HG03354 (cell line): ENCODE results near the gene ATG7.

Experiments
- ATAC-seq: cut with Tn5 transposase; IDR thresholded peaks from one replicate; pipeline ENCODE4 v1.9.1; 2021; ENCODE audit warnings: mild to moderate bottlenecking; ENCODE audit not compliant: unreplicated experiment, poor library complexity, severe bottlenecking

Gene ATG7

DNA sequence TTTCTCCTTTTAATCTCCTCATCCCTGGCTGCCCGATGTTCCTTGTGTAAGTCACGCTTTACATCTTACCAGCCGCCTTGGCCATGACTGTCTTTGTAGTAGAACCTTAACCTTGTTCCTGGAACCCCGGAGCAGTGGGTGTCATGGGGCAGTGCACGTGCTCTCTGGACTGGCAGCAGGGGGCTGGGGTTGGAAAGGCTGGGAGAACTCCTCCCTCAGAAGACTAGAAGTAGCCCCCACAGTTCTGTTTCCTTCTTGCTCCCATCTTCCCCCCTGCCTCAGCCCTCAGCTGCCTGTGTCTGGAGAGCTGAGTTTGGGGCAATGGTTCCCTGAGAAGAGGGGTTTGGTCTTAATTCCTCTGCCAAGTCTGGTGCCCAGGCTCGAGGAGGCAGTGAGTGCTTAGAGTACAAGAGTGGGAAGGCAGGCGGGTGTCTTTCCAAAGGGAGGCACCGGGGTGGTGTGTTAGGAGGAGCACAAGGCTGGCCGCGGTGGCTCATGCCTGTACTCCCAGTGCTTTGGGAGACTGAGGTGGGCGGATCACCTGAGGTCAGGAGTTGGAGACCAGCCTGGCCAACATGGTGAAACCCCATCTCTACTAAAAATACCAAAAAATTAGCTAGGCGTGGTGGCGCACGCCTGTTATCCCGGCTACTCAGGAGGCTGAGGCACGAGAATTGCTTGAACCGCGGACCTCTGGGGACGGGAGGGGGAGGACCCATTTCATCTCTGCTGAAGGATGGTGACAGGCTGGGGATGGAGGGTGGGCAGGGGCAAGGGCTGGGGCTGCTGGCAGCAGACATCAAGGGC lies 271.1 kb downstream of the ATG7 start:
- ATAC-seq, result no peak

DNA sequence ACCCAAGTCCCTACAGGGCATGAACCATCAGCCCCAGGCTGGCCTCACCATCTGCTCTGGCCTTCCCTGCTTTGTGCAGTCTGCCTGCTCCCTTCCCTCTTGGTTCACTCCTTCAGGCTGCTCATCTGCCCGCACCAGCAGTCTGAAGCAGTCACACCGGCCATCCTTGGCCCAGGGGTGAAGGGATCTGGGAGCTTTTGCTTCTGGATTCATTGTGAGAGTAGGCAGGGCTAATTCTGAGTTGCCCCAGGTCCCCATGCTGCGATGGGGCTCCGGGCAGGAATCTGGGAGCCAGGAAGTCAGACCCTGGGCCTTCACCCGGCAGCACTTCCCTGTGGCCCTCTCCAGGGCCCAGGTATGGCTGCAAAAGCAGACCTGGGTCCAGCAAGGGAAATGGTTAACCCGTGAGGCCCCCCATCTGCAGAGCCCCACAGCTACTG lies 271.8 kb downstream of the ATG7 start:
- no peak for ATAC-seq

DNA sequence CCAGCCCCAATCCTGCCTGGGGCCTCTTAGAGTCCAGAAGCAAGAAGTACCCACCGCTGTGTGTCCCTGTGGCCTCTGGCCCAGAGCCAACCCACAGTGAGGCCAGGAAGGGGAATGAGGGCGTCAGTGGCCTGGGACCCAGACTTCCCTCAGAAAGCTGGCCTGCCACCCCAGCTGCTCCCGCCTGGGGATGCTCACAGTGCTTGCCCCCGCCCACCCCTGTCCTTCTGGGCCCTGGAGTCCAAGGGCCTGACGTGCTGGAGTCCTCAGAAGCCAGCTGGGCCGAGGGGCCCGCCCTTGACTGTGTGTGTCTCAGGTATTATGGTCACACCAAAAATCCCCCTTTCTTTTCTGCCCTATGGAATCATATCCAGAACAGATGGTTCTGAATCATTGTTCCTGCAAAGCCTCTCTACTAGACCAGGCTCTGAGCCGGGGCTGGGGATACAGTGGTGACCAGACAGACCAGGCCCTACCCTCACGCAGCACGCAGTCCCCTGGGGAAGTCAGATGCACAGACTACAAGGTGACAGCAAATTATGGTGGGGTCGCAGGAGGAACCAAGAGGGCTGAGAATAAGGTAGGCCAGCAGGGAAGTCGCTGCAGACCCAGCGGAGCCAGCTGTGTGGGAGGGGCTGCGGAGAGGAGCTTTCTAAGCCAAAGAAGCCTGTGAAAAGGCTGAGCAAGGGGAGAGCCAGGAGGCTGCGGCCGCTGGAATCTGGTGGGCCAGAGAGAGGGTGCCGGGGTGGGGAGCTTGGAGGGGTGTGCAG lies 272.4 kb downstream of the ATG7 start:
- no peak for ATAC-seq

DNA sequence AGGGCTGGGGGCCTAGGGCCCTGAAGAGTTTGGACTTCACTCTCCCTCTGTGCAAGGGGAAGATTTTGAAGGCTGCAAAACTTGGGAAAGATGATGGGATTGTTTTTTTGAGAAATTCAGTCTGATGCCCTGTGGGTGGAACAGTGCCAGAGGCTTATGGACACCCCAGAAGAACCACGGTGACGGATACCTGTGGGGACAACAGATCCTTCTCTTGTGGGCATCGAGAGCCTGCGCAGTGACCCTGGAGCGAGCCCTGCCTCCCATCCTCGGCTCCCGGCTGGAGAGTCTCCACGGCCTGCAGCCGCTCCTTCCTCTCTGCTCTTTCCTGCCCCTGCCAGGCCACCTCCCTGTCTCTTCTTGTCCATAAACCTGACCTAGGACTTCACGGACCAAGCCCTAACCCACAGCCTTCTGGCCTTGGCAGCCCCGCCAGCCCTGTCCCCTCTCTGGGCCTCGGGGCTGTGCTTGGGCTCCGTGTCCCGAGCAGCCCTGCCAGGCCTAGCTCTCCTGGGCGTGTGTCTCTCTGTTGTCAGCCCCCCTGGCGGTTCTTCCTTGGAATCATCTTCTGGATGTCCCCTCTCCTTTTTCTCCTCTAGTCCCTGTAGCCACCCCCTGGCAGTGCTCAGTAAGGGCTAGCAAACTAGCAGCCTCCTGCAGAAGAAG lies 273.1 kb downstream of the ATG7 start:
- no peak for ATAC-seq

DNA sequence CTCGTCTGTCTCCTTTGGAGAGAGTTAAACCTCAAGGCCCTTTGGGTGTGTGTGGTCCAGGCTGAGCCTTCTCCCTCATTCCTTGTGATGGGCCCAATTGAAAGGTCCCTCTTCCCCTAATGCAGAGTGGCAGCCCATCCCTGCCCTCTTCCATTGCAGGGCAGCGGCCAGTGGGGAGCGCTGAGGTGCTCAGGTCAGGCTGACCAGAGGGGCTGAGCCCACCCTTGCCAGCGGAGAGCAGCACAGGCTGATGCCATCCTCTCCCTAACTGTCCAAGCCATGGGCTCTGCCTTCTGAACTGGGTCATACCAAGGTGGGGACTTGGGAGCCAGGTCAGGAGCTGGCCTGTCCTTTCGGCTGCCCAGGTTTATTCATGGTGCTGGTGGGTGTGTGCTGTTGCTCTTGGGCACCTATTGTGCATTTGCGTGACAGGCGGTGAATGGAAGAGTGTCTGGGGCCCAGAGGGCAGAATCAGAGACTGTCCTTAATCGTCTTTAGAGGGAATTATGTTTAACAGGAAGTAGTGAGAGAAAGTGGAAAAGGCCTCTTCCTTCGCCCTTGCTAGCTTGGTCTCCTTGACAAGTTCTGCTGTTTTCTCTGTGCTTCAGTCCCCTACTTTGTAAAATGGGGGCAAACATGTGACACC lies 274.6 kb downstream of the ATG7 start:
- ATAC-seq, result no peak

DNA sequence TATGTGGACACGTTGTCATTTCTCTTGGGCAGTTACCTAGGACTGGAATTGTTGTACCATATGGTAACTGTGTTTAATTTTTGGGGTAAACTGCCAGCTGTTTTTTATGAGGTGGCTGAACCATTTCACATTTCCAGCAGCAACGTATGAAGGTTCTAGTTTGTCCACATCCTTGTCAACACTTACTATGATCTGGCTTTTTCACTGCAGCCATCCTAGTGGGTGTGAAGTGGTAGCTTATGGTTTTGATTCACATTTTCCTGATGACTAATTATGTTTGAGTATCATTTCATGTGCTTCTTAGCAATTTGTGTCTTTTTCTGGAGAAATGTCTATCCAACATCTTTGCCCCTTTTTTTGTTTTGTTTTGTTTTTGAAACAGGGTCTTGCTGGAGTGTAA lies 275.3 kb downstream of the ATG7 start:
- no peak for ATAC-seq

DNA sequence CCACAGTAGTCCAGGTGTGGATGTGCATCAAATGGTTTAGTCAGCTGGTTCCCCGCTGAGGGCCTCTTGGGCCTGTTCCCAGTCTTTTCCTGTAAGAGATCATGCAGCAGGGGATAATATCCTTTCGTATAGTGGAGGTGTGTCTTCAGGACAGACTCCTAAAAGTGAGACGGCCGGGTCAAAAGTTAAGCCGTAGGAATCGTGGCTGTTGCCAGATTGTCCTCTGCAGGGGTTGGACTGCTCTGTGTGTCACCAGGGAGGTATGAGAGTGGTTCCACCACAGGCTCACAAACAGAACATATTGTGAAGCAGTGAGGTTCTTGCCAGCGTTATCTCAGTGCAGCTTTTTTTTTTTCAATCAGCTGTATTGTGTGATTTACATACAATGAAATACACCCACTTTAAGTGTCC lies 276.5 kb downstream of the ATG7 start:
- no peak for ATAC-seq

DNA sequence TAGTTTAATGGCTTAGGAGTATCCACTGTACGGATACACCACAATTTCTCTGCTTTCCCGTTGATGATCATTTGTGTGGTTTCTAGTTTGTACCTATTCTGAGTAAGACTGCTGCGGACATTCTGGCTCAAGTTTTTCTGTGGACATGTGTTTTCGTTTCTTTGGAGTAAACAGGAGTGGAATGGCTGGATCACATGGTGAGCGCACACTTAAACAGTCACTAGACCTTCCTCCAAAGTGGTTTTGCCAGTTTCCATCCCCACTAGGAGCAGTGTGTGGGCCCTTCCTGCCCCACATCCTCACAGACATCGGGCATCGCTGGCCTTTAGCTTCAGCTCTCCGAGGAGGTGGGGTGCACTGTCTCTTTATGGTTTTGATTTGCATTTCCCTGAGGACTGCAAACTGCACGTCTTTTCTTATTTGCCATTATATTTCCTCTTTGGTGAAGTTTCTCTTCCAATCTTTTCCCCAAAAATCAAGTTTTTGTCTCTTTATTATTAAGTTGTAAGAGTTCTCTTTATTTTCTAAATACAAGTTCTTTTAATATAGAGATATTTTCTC lies 277.5 kb downstream of the ATG7 start:
- no peak for ATAC-seq

DNA sequence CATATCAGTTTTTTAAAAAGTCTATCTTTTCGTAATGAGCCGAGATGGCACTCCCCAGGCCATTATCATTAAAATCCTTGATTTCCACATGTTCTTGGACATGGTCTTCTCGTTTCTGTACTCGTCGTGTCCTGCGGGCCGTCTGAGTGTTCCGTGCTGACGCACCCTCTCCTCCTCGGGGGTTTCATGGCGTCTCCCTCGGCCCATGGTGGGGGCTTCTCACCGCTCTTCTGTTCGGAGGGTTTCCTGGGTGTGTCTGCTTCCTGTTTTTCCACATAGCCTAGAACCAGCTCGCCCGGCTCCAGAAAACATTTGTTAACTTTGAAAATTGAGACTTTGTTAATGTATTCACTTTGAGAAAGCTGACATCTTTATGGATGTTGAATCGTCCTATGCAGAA lies 278.8 kb downstream of the ATG7 start:
- no peak for ATAC-seq

DNA sequence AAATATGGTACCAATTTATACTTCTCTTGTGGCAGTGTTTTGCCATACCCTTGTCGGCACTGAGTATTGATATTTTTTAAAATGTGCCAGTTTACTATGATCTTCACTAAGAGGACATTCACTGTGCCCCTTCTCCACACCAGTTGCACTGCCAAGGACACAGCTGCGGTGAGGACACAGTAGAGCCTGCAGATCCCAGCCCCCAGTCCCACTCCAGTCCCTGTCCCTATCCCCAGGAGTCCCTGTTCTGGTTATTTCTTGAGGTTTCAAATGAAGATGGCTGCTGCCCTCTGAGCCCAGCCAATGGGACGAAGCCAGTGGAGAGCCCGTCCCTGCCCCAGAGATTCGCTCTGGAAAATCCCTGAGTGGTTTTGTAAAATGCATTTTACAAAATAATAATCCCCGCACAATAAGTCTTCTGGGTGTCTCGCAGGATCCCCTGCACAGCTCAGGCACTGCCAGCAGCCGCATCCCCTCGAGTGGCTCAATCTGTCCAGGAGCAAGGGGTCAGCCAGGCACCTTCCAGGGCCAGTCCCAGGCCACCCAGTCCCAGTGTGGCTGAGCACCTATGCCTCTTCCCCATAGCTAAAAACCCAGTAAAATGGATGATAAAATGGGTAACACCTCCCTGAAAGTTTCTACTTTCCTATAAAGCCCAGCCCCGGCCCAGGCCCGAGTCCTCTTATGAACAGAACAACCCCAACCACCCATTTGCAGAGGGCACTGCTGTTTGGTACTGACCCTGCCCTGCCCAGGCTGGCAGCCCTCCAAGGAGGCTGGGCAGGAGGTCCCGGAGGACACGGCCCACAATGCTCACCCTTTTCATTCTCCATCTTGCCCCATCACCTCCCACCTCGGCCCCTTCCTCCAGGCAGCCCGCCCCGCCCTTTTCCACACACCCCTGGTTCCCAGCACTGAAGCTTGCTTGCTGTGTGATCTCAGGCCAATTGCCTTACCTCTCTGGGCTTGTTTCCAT lies 280.4 kb downstream of the ATG7 start:
- ATAC-seq, result no peak

DNA sequence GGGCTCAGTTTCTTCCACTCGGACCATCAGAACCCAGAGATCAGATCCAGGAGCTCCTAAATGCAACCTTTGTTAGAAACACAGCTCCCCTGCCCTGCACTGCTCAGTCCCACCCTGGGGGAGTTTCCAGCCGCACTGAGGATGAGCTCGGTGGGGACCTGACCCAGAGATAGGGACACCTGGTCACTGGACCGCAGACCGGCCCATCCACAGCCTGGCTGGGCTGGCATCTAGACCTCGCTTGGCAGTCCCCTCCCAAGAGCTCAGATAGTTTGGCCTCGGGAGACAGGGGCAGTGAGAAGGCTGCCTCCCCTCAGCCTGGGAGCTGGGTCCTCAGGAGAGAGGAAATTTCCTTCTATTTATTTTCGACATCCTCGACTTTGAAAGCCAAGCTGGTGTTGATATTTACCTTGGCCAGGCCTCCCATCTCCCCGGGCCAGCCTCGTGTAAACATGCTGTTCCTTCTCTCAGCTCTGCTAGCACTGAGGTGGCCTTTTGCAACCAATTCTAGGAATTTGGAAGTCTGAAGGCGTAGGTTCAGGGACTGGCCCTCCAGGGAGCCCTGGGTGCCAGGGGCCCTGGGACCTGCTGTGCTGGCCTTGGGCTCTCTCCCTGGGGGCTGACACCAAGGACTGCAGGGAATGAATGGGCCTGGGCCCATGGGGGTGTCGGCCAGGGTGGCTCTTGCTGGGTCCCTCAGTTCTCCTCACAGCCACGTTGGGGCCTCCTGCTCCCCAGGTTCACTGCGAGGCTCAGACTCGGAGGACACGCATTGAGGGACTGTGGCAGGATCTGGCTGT lies 281.4 kb downstream of the ATG7 start:
- no peak for ATAC-seq

DNA sequence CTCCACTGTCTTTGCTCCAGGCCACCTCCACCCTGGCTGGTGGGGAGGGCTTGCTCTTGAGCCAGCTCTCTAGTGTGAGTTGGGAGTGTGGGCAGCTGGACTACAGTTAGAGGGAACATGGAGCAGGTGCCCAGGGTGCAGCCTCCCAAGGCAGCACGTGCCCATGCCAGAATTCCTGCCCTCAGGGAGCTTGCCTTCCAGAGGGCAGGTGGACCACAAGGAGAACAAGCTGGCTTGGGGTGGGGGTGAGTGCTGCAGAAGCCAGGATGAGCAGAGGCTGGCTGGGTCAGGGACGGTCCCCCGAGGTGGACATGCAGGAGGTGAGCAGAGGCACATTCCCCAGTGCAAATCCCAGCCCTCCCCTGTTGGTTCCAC lies 282.0 kb downstream of the ATG7 start:
- ATAC-seq, result no peak

DNA sequence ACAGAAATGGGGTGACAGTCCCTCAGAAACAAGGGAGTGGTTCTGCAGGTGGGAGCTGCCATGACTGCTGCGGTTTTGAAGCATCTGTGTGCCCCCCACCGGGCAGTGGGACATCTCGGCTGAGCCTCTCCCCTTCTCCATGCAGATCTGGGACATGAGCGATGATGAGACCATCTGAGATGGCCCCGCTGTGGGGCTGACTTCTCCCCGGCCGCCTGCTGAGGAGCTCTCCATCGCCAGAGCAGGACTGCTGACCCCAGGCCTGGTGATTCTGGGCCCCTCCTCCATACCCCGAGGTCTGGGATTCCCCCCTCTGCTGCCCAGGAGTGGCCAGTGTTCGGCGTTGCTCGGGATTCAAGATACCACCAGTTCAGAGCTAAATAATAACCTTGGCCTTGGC lies 282.5 kb downstream of the ATG7 start:
- no peak for ATAC-seq

DNA sequence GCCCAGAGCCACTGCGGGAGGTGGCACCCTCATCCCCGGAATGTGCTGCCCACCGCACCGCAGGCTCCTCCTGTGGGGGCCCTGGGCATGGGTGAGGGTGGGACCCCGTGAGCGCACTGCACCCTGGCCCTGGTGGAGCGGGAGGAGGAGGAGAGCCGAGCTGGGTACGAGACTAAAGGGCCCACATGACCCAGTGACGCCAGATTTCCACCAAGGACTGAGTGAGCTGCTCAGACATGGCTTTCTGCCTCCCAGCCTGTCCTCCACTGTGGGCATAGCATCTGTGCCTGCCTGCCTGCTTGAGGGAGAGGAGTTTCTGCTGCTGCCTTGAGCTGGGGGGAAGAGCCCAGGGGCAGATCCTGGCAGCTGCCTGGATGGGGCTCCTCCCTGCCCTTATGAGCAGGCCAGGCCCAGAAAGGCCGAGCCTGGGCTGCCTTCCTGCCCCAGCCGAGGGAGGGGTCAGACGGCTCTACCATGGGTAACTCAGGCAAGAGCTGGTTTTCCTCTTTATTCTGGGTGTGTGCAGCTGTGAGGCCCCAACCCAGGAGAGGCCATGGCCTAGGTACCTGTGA lies 283.1 kb downstream of the ATG7 start:
- ATAC-seq, result no peak

DNA sequence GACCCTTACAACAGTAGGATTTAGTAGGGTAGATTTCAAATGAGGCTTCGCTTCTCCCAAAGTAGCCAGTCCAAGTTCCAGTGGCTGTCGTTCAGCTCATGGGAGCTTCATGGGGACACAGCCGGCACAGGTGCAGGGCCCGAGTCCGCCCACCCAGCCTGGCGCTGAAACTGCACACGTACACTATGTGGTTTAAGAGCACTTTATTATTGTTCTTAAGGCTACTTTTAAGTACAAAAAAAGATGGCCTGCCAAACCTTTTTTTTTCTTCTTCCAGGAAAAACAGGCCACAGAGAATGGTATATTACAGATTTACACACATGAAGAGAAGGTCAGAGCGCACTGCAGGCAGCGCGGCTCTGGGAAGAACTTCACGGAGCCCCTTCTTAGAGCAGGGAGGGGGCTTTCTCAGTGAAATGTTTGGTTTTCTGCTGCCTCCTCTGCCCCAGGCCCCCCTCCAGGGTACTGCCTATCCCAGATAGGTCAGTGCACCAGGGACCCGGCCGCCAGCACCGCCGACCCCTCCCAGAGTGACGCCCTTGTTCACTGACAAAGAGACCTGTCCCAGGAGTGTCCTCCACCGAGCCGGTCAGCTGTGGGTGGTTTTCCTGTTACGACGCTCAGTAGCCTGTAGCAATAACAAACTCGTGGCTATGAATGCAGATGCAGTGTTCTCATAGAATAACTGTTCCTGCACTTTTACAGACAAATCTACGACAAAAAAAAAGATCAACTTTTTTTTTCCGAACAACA lies 283.9 kb downstream of the ATG7 start:
- ATAC-seq, result no peak

DNA sequence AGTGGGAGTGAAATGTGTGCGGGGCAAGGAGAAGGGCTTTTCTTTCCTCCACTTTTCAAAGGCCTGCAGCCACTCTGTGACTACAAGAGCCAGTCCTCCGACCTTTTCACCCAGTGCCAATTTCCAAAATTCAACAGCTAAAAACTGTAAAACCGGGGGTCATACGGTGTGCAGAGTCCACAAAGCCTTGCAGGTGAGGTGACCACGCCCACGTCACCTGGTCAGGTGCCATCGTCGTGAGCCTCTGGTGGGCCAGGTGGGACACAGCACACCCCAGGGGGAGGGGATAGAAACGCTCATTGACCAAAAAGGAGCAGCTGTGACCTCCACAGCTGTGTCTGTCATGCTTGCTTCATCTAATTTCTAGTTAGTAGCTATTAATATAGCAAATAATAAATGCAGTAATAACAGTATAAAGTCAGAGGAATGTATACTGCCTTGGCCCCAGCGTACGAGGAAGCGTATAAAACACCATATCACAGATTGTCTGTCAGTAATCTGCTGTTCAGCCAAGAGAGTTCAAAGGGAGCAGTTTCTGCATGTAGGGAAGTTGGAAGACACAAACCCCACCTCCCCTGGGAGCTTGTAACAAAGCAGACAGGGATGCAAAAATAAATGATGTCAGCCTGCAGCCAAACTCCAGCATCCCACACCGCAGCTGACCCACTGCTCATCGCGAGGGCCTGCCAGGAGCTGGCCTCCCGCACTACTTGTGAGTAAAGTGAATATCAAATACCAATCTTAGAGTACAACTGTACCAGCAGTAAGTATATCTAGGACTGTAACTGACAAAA lies 284.9 kb downstream of the ATG7 start:
- ATAC-seq, result no peak
